ENCODE data around the gene COL23A1. TPM values are rescaled to one million over a fixed set of nuclear protein-coding genes. Genes with fewer than 3 reads are reported as not detected.

Gene COL23A1
- total RNA-seq, 1 donor from 2014 or later, result 0.12 TPM

GRCh38 chr5:178428341-178429155, 161.6 kb downstream of the COL23A1 start:
- H3K27me3 Mint-ChIP-seq (ENCODE audit: low read depth), result peaks cover 2% of the 10 kb centered on the region

DNA sequence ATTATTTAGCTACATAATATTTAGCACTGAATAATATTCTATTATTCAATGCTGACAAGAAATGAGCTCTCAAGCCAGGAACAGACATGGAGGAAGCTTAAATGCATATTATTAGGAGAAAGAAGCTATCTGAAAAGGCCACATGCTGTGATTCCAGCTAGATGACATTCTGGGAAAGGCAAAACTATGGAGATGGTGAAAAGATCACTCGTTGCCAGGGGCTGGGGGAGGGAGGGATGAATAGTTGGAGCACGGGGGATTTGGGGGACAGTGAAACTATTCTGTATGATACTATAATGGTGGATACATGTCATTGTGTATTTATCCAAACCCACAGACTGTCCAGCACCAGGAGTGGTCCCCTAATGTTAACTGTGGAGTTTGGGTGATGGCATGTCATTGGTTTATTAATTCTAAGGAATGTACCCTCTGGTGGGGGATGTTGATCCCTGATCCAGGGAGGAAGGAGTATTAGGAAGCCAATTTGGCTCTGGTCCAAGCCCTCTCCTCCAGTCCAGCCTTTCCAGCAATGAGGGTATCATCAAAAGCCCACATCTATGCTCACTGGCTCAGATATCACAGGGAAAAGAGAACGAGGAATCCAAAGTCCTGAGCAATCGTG, 162.5 kb downstream of the COL23A1 start:
- Mint-ChIP-seq H3K36me3 (ENCODE audit: low read depth) (peaks cover 3% of the 10 kb centered on the region), H3K4me1 (ENCODE audit: low read depth) (peaks cover 8% of the 10 kb centered on the region), H3K27ac (ENCODE audit: unreplicated experiment) (no peak overlapping the region), H3K27me3 (ENCODE audit: low read depth) (peaks cover 2% of the 10 kb centered on the region), H3K4me3 (ENCODE audit: unreplicated experiment) (no peak overlapping the region), H3K9me3 (ENCODE audit: low read depth) (peaks cover 6% of the 10 kb centered on the region)
- no peak for TF ChIP-seq CTCF (IDR thresholded peaks at IDR 0.05)
- no peak for DNase-seq (ENCODE audit: low spot score)

More at GRCh38 chr5:178428341-178429155, 161.6 kb downstream of the COL23A1 start:
- Mint-ChIP-seq H3K4me1 (ENCODE audit: low read depth) (peaks cover 8% of the 10 kb centered on the region), H3K27ac (ENCODE audit: unreplicated experiment) (no peak overlapping the region), H3K4me3 (ENCODE audit: unreplicated experiment) (no peak overlapping the region), H3K36me3 (ENCODE audit: low read depth) (peaks cover 3% of the 10 kb centered on the region), H3K9me3 (ENCODE audit: low read depth) (peaks cover 6% of the 10 kb centered on the region)
- DNase-seq (ENCODE audit: low spot score), result no peak
- TF ChIP-seq CTCF (IDR thresholded peaks at IDR 0.05), result no peak

GRCh38 chr5:178426326-178427130, 163.7 kb downstream of the COL23A1 start:
- Mint-ChIP-seq H3K36me3 (ENCODE audit: low read depth) (peaks cover 3% of the 10 kb centered on the region), H3K27ac (ENCODE audit: unreplicated experiment) (no peak overlapping the region), H3K4me1 (ENCODE audit: low read depth) (peaks cover under 1% of the 10 kb centered on the region), H3K4me3 (ENCODE audit: unreplicated experiment) (no peak overlapping the region), H3K27me3 (ENCODE audit: low read depth) (peaks cover 2% of the 10 kb centered on the region), H3K9me3 (ENCODE audit: low read depth) (peaks cover 4% of the 10 kb centered on the region)
- TF ChIP-seq CTCF (IDR thresholded peaks at IDR 0.05), result no peak
- no peak for DNase-seq (ENCODE audit: low spot score)

DNA sequence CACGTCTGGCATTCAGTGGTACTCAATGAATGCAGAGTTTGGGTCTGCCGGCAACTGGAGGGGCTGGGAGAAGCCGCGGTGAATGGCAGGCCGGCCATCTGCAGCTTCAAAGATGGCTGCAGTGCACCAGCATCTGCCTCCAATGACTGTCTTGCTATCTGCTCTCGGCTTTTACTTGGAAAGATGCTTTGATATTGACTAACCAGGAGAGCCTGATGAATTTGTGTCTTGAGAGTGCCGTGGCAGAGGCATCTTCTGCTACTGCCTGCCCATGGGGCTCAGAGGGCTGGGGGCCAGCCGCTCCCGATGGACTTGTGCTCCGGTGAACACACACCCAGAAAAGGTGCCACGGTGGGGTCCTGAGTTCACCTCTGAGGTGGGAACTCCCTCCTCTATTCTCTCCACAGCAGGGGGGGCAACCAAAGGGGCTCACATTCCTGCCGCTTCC, 164.5 kb downstream of the COL23A1 start:
- TF ChIP-seq CTCF (IDR thresholded peaks at IDR 0.05), result no peak
- no peaks in the 10 kb centered on the region for H3K9me3 Mint-ChIP-seq (ENCODE audit: low read depth)
- no peak overlapping the region for H3K4me3 Mint-ChIP-seq (ENCODE audit: unreplicated experiment)
- peaks cover under 1% of the 10 kb centered on the region for H3K36me3 Mint-ChIP-seq (ENCODE audit: low read depth)
- no peaks in the 10 kb centered on the region for H3K4me1 Mint-ChIP-seq (ENCODE audit: low read depth)
- H3K27ac Mint-ChIP-seq (ENCODE audit: unreplicated experiment), result no peak overlapping the region
- H3K27me3 Mint-ChIP-seq (ENCODE audit: low read depth), result no peaks in the 10 kb centered on the region
- no peak for DNase-seq (ENCODE audit: low spot score)

DNA sequence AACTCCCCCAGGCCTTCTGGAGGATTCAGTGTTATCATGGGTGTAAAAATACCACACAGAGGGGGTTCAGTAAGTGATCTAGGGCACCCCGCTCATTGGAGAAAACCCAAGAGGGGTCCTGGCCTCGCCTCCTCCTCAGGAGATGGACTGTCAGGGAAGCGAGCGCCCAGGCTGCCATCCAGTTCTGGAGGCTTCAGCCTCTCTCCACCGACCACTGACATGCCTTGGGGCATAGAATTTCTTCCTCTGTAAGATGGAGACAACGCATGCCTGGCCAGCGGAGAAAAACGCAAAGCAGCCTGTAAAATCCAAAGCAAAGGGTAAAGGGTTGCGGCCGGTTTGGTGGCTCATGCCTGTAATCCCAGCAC, 165.4 kb downstream of the COL23A1 start:
- no peak for TF ChIP-seq CTCF (IDR thresholded peaks at IDR 0.05)
- Mint-ChIP-seq H3K27ac (ENCODE audit: unreplicated experiment) (no peak overlapping the region), H3K4me3 (ENCODE audit: unreplicated experiment) (no peak overlapping the region), H3K4me1 (ENCODE audit: low read depth) (no peaks in the 10 kb centered on the region), H3K9me3 (ENCODE audit: low read depth) (no peaks in the 10 kb centered on the region), H3K27me3 (ENCODE audit: low read depth) (no peaks in the 10 kb centered on the region), H3K36me3 (ENCODE audit: low read depth) (no peaks in the 10 kb centered on the region)
- DNase-seq (ENCODE audit: low spot score), result no peak

All from chondrocyte (in vitro differentiated cells).